GM12878 (cell line): Measurements from ENCODE around the gene METTL1.

Source experiments
- CEBPB ChIP-seq, 2 experiments: fragments of 150-350 bp in 1 of 2; IDR thresholded peaks; 2 replicates each; pipeline ENCODE4 v1.6.1; 2012 to 2014; ENCODE audit warnings: low read depth in 2 of 2, low read length in 2 of 2, borderline replicate concordance in 1 of 2, inconsistent platforms in 1 of 2
- CTCF ChIP-seq, 3 experiments: IDR thresholded peaks in 2 of 3; conservative IDR thresholded peaks in 1 of 3; 2 replicates each; pipeline ENCODE4 v1.5.1; 2011; ENCODE audit warnings: low read depth in 3 of 3, low read length in 3 of 3, mild to moderate bottlenecking in 3 of 3, control low read depth in 2 of 3, moderate library complexity in 2 of 3, inconsistent platforms in 1 of 3, mixed read lengths in 1 of 3; ENCODE audit not compliant: control insufficient read depth in 2 of 3, insufficient read depth in 1 of 3; ENCODE audit errors: extremely low read depth in 1 of 3
- EP300 ChIP-seq, 2 experiments: fragments of 150-350 bp in 1 of 2; IDR thresholded peaks; 2 replicates each; pipeline ENCODE4 v1.6.1; 2011 to 2012; ENCODE audit warnings: low read depth in 2 of 2, low read length in 2 of 2, borderline replicate concordance in 1 of 2, improper control_type of control experiment in 1 of 2, inconsistent platforms in 1 of 2; ENCODE audit not compliant: control insufficient read depth in 1 of 2
- RFX5 ChIP-seq: IDR thresholded peaks from 2 replicates; pipeline ENCODE4 v1.6.1; 2011; ENCODE audit warnings: low read depth, low read length, improper control_type of control experiment
- TF ChIP-seq, protein P1 (sequence below): IDR thresholded peaks from 2 replicates; pipeline ENCODE4 v1.6.1; 2012; ENCODE audit warnings: low read depth, low read length, improper control_type of control experiment

GRCh38 chr12:57817261-57817989, 45.5 kb upstream of the METTL1 start:
- TF ChIP-seq CEBPB (IDR thresholded peaks at IDR 0.05; ENCODE audit: borderline replicate concordance in 1 of 2, low read depth in 2 of 2, low read length in 2 of 2) (no peak), CTCF (IDR thresholded peaks at IDR 0.05 in 2 of 3, conservative IDR thresholded peaks at IDR 0.05 in 1 of 3; ENCODE audit: control insufficient read depth in 2 of 3, extremely low read depth in 1 of 3, insufficient read depth in 1 of 3, low read depth in 3 of 3, low read length in 3 of 3) (no peak), RFX5 (no peak), EP300 (IDR thresholded peaks at IDR 0.05; ENCODE audit: borderline replicate concordance in 1 of 2, control insufficient read depth in 1 of 2, low read depth in 2 of 2, low read length in 2 of 2) (no peak)
- TF ChIP-seq, protein P1, sequence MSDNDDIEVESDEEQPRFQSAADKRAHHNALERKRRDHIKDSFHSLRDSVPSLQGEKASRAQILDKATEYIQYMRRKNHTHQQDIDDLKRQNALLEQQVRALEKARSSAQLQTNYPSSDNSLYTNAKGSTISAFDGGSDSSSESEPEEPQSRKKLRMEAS: no peak
